Duodenal mucosa (tissue), 2 donors: ENCODE data around the gene MMP14.

Source experiments
- H3K27ac ChIP-seq: one replicate; pipeline ENCODE4 v1.7.0; 2013; ENCODE audit warnings: low read depth, low read length
- H3K27me3 ChIP-seq, 2 donors: one replicate each; pipeline ENCODE4 v1.7.0; 2013; ENCODE audit warnings: low read length in 2 of 2, control low read depth in 1 of 2; ENCODE audit not compliant: insufficient read depth in 2 of 2, control insufficient read depth in 1 of 2
- H3K36me3 ChIP-seq, 2 donors: one replicate each; pipeline ENCODE4 v1.7.0; 2013; ENCODE audit warnings: low read length in 2 of 2, control low read depth in 1 of 2; ENCODE audit not compliant: insufficient read depth in 2 of 2, control insufficient read depth in 1 of 2
- H3K4me1 ChIP-seq, 2 donors: one replicate each; pipeline ENCODE4 v1.7.0; 2013; ENCODE audit warnings: low read length in 2 of 2, control low read depth in 1 of 2; ENCODE audit not compliant: insufficient read depth in 2 of 2, control insufficient read depth in 1 of 2
- H3K4me3 ChIP-seq, 2 donors: one replicate each; pipeline ENCODE4 v1.7.0; 2013; ENCODE audit warnings: low read length in 2 of 2, low read depth in 1 of 2
- H3K9ac ChIP-seq, 2 donors: one replicate each; pipeline ENCODE4 v1.7.0; 2013; ENCODE audit warnings: low read length in 2 of 2, low read depth in 1 of 2
- H3K9me3 ChIP-seq, 2 donors: one replicate each; pipeline ENCODE4 v1.7.0; 2013; ENCODE audit warnings: low read length in 2 of 2, control low read depth in 1 of 2; ENCODE audit not compliant: control insufficient read depth in 1 of 2

Gene MMP14

GRCh38 chr14:22884738-22885523 is 48.5 kb downstream of the MMP14 start:
- Histone ChIP-seq H3K9me3 (no peaks in the 10 kb centered on the region), H3K36me3 (no peaks in the 10 kb centered on the region), H3K4me3 (no peak overlapping the region), H3K4me1 (peaks cover 37 to 46% of the 10 kb centered on the region in 2 donors), H3K27ac (no peak overlapping the region), H3K27me3 (no peaks in the 10 kb centered on the region), H3K9ac (peak overlapping the region in 1 of 2 donors; percentile 28)

- Histone ChIP-seq H3K9me3 (no peaks in the 10 kb centered on the region), H3K4me1 (peaks cover 37 to 46% of the 10 kb centered on the region in 2 donors), H3K4me3 (peak overlapping the region; percentile 57 to 72), H3K9ac (peak overlapping the region in 1 of 2 donors; percentile 48), H3K36me3 (no peaks in the 10 kb centered on the region), H3K27ac (no peak overlapping the region), H3K27me3 (no peaks in the 10 kb centered on the region)
Observed at GRCh38 chr14:22885975-22886374, 49.6 kb downstream of the MMP14 start.

- H3K4me1 ChIP-seq, result peaks cover 37 to 46% of the 10 kb centered on the region in 2 donors
- peak overlapping the region; percentile 57 to 72 for H3K4me3 ChIP-seq
- H3K9ac ChIP-seq, result peak overlapping the region; percentile 45 to 48
- H3K27me3 ChIP-seq, result no peaks in the 10 kb centered on the region
- H3K9me3 ChIP-seq, result no peaks in the 10 kb centered on the region
- H3K36me3 ChIP-seq, result no peaks in the 10 kb centered on the region
- H3K27ac ChIP-seq, result peak overlapping the region; percentile 57
Observed at GRCh38 chr14:22886500-22887259, 50.3 kb downstream of the MMP14 start.

DNA sequence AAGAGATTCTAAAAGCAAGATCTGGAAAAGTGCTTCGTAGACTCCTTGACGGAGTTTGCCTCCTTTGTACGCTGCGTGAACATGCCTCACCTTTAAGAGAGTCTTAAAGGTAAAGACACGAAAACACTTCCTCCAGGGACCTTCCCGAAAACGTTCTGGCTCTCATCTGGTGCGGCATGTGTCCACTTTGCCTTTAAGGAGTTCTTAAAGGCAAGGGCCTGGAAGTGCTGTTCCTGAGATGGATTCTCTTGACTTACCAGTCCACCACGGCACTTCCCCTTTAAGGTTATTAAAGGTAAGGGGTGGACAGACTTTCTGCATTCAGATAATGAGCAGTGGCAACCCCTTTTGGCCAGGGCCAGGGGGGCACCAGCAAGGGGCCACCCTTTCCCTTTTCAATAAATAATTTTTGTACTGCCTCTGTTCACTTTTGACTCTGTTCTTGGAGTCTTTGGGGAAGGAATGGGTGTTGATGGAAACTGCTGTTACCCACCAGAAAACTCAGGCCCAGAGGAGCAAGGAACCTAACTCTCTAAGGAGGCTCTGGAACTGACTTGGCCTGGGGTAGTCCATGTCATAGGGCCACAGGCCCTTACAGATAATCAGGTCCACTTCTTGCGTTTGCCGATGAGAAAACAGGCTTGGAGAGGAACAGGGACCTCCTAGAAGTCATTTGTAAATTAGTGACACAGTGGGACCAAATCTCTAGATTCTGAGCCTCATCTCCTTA is 51.0 kb downstream of the MMP14 start:
- Histone ChIP-seq H3K4me1 (peaks cover 33 to 46% of the 10 kb centered on the region in 2 donors), H3K36me3 (no peaks in the 10 kb centered on the region), H3K9ac (peak overlapping the region; percentile 35 to 48), H3K4me3 (peak overlapping the region; percentile 57 to 72), H3K27me3 (no peaks in the 10 kb centered on the region), H3K9me3 (no peaks in the 10 kb centered on the region), H3K27ac (peak overlapping the region; percentile 57)

- Histone ChIP-seq H3K9ac (peak overlapping the region; percentile 13 to 48), H3K9me3 (no peaks in the 10 kb centered on the region), H3K27me3 (no peaks in the 10 kb centered on the region), H3K4me3 (peak overlapping the region; percentile 57 to 72), H3K4me1 (peaks cover 29 to 41% of the 10 kb centered on the region in 2 donors), H3K36me3 (no peaks in the 10 kb centered on the region), H3K27ac (no peak overlapping the region)
Observed at GRCh38 chr14:22887990-22888378, 51.6 kb downstream of the MMP14 start.

- Histone ChIP-seq H3K4me1 (peaks cover 24 to 36% of the 10 kb centered on the region in 2 donors), H3K27ac (no peak overlapping the region)
Observed at GRCh38 chr14:22888662-22889061, 52.3 kb downstream of the MMP14 start.

DNA sequence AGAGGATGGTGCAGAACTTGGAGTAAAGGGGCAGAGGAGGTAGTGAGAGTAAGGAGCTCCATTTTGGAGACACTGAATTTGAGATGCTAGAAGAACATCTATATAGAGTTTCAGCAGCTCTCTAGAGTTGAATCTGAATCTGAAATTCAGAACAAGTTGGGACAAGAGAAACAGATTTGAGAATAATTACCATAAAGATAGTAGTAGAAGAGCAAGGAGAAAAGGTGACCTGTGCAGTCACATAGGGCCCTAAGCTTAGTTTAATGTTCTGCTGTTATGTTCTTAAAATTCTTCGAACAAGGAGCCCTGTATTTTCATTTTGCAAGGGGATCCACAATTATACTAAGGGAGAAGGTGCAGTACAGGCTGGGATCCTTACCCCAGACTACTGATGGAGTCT is 54.0 kb downstream of the MMP14 start:
- no peaks in the 10 kb centered on the region for H3K36me3 ChIP-seq
- no peaks in the 10 kb centered on the region for H3K27me3 ChIP-seq
- H3K9ac ChIP-seq, result no peak overlapping the region
- H3K27ac ChIP-seq, result no peak overlapping the region
- peaks cover 14 to 30% of the 10 kb centered on the region in 2 donors for H3K4me1 ChIP-seq
- H3K9me3 ChIP-seq, result no peaks in the 10 kb centered on the region
- no peak overlapping the region for H3K4me3 ChIP-seq

More at GRCh38 chr14:22888662-22889061, 52.3 kb downstream of the MMP14 start:
- no peak overlapping the region for H3K4me3 ChIP-seq
- H3K36me3 ChIP-seq, result no peaks in the 10 kb centered on the region
- H3K27me3 ChIP-seq, result no peaks in the 10 kb centered on the region
- H3K9ac ChIP-seq, result no peak overlapping the region
- no peaks in the 10 kb centered on the region for H3K9me3 ChIP-seq

DNA sequence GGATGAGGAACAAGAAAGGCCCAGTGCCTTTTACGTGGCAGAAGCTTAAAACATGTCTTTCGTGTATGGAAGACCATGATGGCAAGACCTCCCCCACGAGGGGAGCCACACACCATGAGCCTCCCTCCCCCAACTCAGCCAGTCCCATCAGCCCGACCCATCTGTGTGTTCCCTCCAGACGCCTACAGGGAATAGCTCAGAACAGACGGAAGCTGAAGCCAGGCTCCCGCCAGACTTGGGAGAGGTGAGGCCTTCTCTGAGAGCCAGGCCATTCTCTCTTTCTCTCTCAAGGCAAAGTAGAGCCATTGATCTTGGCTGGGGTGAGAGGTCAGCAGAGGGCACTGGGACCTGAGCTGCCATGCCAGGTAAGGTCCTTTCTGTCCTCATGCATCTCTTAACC is 56.1 kb downstream of the MMP14 start:
- H3K9me3 ChIP-seq, result no peaks in the 10 kb centered on the region
- H3K4me3 ChIP-seq, result no peak overlapping the region
- peaks cover 7 to 16% of the 10 kb centered on the region in 2 donors for H3K4me1 ChIP-seq
- H3K36me3 ChIP-seq, result no peaks in the 10 kb centered on the region
- H3K27me3 ChIP-seq, result no peaks in the 10 kb centered on the region
- H3K9ac ChIP-seq, result no peak overlapping the region
- no peak overlapping the region for H3K27ac ChIP-seq

- Histone ChIP-seq H3K27me3 (no peaks in the 10 kb centered on the region), H3K9me3 (no peaks in the 10 kb centered on the region), H3K9ac (no peak overlapping the region), H3K4me1 (peaks cover 0 to 4% of the 10 kb centered on the region in 2 donors), H3K4me3 (no peak overlapping the region), H3K36me3 (no peaks in the 10 kb centered on the region), H3K27ac (no peak overlapping the region)
Observed at GRCh38 chr14:22893706-22894105, 57.3 kb downstream of the MMP14 start.

DNA sequence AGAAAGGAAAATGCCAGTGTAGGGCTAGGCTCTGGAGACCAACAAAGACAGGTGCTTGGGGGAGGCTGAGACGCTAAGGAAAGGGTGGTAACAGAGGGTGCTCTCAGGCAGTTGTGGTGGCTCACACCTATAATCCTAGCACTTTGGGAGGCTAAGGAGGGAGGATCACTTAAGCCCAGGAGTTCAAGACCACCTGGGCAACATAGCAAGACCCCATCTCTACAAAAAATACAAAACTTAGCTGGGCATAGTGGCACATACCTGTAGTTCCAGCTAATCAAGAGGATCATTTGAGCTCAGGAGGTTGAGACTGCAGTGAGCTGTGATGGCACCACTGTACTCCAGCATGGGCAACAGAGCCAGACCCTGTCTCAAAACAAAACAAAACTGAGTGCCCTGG is 59.0 kb downstream of the MMP14 start:
- no peaks in the 10 kb centered on the region for H3K27me3 ChIP-seq
- no peak overlapping the region for H3K27ac ChIP-seq

More for the DNA sequence above, 59.0 kb downstream of the MMP14 start:
- Histone ChIP-seq H3K4me1 (peaks cover 4 to 5% of the 10 kb centered on the region in 2 donors), H3K9me3 (no peaks in the 10 kb centered on the region), H3K36me3 (peaks cover 0 to 2% of the 10 kb centered on the region in 2 donors), H3K9ac (no peak overlapping the region), H3K4me3 (no peak overlapping the region)
